ENCODE data around the gene BCLAF1. TPM values are rescaled to one million over a fixed set of nuclear protein-coding genes. Genes with fewer than 3 reads are reported as not detected.

Gene BCLAF1
- total and polyA plus RNA-seq, 9 of the 15 experiments (the other 6 are each of a cell fraction or from before 2014, with no cell fraction given), result 65.4 to 286 (median 165) TPM

DNA sequence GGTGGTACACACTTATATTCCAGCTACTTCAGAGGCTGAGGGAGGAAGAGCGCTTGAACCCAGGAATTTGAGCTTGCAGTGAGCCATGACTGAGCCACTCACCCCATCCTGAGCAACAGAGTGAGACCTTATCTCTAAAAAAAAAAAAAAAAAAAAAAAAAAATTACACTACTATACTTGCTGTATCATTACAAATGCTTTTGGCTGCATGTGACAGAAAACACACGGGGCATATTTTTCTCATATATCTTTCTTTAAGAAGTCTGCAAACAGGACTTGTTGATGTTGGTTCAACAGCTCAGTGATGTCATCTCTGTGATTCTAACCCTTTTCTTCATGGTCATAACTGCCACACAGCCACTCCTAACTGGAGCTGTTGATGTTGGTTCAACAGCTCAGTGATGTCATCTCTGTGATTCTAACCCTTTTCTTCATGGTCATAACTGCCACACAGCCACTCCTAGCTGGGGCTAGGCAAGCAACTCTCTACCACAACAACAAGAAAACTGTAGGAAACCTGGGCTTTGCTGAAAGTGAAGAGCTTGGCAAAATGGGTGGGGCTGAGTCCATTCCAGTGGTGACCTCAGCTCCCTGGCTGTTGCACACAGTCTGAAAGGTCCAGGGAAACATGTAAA lies 59.3 kb downstream of the BCLAF1 start (continued):
- TF ChIP-seq JUND (IDR thresholded peaks at IDR 0.05; ENCODE audit: borderline replicate concordance, low read depth, low read length) (no peak), JUND (tag; IDR thresholded peaks at IDR 0.05; ENCODE audit: borderline replicate concordance, low read depth, low read length) (peak; percentile 62; the same call in 2 of the 3 replicates), SMAD3 (CRISPR knock-in tag; conservative IDR thresholded peaks at IDR 0.05) (no peak), ZNF384 (IDR thresholded peaks at IDR 0.05; ENCODE audit: low read depth, low read length) (peak; percentile 74), ZNF57 (CRISPR knock-in tag; IDR thresholded peaks at IDR 0.05) (no peak)

- H3K9me1 ChIP-seq (ENCODE audit: control insufficient read depth, insufficient read depth, low read length), result no peaks in the 10 kb centered on the region
- no peak overlapping the region for H3K27ac ChIP-seq (ENCODE audit: extremely low read depth, low read depth, low read length)
- H3K9ac ChIP-seq (ENCODE audit: insufficient read depth in 1 of 2, low read depth in 2 of 2, low read length in 2 of 2), result no peak overlapping the region
- FAIRE-seq, result no peak
- H3K4me1 ChIP-seq (replicated peaks in 1 of 2; ENCODE audit: control insufficient read depth in 2 of 2, insufficient read depth in 2 of 2, low read length in 2 of 2), result peaks cover 5 to 23% of the 10 kb centered on the region in 2 experiments; a peak in 4 of 5 replicates
- no peaks in the 10 kb centered on the region for H3K79me2 ChIP-seq (ENCODE audit: control insufficient read depth, insufficient read depth, low read length)
- no peaks in the 10 kb centered on the region for H3K9me3 ChIP-seq (replicated peaks; ENCODE audit: control insufficient read depth, insufficient read depth, low read depth, low read length)
- no peak overlapping the region for H2AFZ ChIP-seq (ENCODE audit: low read depth, low read length)
- H3K4me2 ChIP-seq (ENCODE audit: insufficient read depth, low read length), result no peak overlapping the region
- H3K36me3 ChIP-seq (ENCODE audit: control insufficient read depth, insufficient read depth, low read length), result peaks cover 29% of the 10 kb centered on the region; the same call in 2 of the 3 replicates
- 64% methylated on average over 2 of the region's 2 CpGs for WGBS (ENCODE audit: insufficient coverage, low coverage, missing lambda C conversion rate)
- intact Hi-C loops (cut with micrococcal nuclease) (loop anchor here (5.0 to 10.0 kb wide), 2 partner anchors 197 to 294 kb away; no protein-coding TSS in a partner anchor), in situ Hi-C loops (cut with MboI) (loop anchor here (10.0 kb wide), 2 partner anchors 694 to 774 kb away; no protein-coding TSS in a partner anchor)
- no peak overlapping the region for H3K4me3 ChIP-seq
- no peak for ATAC-seq
- H4K20me1 ChIP-seq (replicated peaks; ENCODE audit: control insufficient read depth, insufficient read depth, low read length), result no peaks in the 10 kb centered on the region
- POLR2A ChIA-PET, result interaction anchor here (0.6 to 2.4 kb wide), 3 partner anchors 17 to 183 kb away, joined by 3 to 15 read pairs (median 4); partner anchors contain the start of gene BCLAF1
- no peaks in the 10 kb centered on the region for H3K27me3 ChIP-seq (ENCODE audit: control insufficient read depth in 2 of 2, insufficient read depth in 2 of 2, low read length in 2 of 2)
- no peak for DNase-seq (ENCODE audit: extremely low read depth in 1 of 4, low spot score in 3 of 4)
- TF ChIP-seq CAMTA2 (CRISPR knock-in tag; conservative IDR thresholded peaks at IDR 0.05) (no peak), SPI1 (IDR thresholded peaks at IDR 0.05; ENCODE audit: borderline replicate concordance, low read depth, low read length) (peak; percentile 66; the same call in 1 of the 2 replicates)
- no TSS peak for BruUV-seq (replicated peaks)
- CTCF ChIA-PET (ENCODE audit: low intra/inter-chr PET ratio), result no interaction called here
Observed at GRCh38 chr6:136228814-136229213, 60.8 kb downstream of the BCLAF1 start.
